ENCODE measurements around the gene CORT.

DNA sequence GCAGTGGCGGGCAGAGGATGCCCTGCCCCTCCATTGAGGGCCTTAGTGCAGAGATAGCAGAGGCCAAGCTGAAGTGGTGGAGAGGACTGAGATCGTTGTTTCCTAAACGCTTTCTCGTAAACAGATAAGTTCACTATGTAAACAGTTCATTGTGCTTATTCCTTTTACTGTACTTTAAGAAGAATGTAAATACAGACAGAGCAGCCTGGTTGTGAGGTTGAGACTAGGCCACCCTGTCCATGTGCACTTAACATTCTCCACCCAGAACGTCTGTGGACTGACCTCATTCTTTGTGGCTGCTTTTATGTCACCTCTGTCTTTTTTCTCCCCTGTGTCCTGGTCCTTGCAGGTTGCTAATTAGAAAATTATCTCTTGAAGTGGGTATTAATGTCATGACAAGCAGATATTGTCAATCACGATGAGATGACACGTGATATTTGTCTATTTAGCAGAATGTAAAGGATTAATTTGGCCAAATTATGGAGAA lies 11.1 kb upstream of the CORT start:
- TF ChIP-seq, protein P1, sequence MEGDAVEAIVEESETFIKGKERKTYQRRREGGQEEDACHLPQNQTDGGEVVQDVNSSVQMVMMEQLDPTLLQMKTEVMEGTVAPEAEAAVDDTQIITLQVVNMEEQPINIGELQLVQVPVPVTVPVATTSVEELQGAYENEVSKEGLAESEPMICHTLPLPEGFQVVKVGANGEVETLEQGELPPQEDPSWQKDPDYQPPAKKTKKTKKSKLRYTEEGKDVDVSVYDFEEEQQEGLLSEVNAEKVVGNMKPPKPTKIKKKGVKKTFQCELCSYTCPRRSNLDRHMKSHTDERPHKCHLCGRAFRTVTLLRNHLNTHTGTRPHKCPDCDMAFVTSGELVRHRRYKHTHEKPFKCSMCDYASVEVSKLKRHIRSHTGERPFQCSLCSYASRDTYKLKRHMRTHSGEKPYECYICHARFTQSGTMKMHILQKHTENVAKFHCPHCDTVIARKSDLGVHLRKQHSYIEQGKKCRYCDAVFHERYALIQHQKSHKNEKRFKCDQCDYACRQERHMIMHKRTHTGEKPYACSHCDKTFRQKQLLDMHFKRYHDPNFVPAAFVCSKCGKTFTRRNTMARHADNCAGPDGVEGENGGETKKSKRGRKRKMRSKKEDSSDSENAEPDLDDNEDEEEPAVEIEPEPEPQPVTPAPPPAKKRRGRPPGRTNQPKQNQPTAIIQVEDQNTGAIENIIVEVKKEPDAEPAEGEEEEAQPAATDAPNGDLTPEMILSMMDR (IDR thresholded peaks at IDR 0.05; ENCODE audit: low read depth, low read length) = no peak
- TF ChIP-seq POLR2A (IDR thresholded peaks at IDR 0.05; ENCODE audit: extremely low read depth, insufficient read length) (no peak), MYC (IDR thresholded peaks at IDR 0.05; ENCODE audit: low read depth, low read length) (no peak)
- TF ChIP-seq, protein P2, sequence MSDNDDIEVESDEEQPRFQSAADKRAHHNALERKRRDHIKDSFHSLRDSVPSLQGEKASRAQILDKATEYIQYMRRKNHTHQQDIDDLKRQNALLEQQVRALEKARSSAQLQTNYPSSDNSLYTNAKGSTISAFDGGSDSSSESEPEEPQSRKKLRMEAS (IDR thresholded peaks at IDR 0.05; ENCODE audit: low read depth, low read length) = no peak

Data from NB4 (cell line).